Testis (tissue), 3 donors: ENCODE data around the gene ABCC8. TPM values are rescaled to one million over a fixed set of nuclear protein-coding genes. Genes with fewer than 3 reads are reported as not detected.
"Not testable (repeated sequence)": the region's sequence is repeated elsewhere in the genome, so short reads cannot be mapped to it uniquely, and the experiment has no call there.

Source experiments
- DNase-seq: peaks from one replicate; pipeline ENCODE4 v3.0.0-alpha.2; 2019
- H3K27ac ChIP-seq, 2 donors: fragments of 200-600 bp; sonication (generic); one replicate each; pipeline ENCODE4 v1.5.1; 2019
- H3K27me3 ChIP-seq: fragments of 200-600 bp; sonication (generic); one replicate; pipeline ENCODE4 v1.5.1; 2019
- H3K36me3 ChIP-seq: fragments of 200-600 bp; sonication (generic); one replicate; pipeline ENCODE4 v1.5.1; 2017; ENCODE audit warnings: low read depth; ENCODE audit errors: missing control alignments
- H3K4me1 ChIP-seq: fragments of 200-600 bp; sonication (generic); one replicate; pipeline ENCODE4 v1.5.1; 2019
- H3K4me3 ChIP-seq, 2 donors: fragments of 200-600 bp; sonication (generic); one replicate each; pipeline ENCODE4 v1.5.1; 2017 to 2019
- H3K9me3 ChIP-seq: fragments of 200-600 bp; sonication (generic); one replicate; pipeline ENCODE4 v1.5.1; 2017
- CTCF ChIP-seq, 3 experiments: fragments of 450-650 bp in 2 of 3; fragments of 200-600 bp in 1 of 3; sonication (generic) in 1 of 3; IDR thresholded peaks; one replicate each; pipeline ENCODE4 v1.5.1; 2016 to 2019; ENCODE audit warnings: antibody characterized with exemption in 3 of 3, mild to moderate bottlenecking in 2 of 3, moderate library complexity in 1 of 3
- POLR2A ChIP-seq: fragments of 450-650 bp; IDR thresholded peaks from one replicate; pipeline ENCODE4 v1.6.1; 2017; ENCODE audit warnings: antibody characterized with exemption, mild to moderate bottlenecking, moderate library complexity
- WGBS, 2 donors: methylation state at CpG; one replicate each; pipeline ENCODE4 v1.1.5; 2018; 5-methylcytosine and 5-hydroxymethylcytosine counted together
- intact Hi-C: fragments of 100-400 bp; cut with DNase I; formaldehyde crosslinking; loops from one replicate; pipeline ENCODE4 v1.15.1; 2023; ENCODE audit warnings: low total_unique reads
- polyA plus RNA-seq: library from polyadenylated mRNA; stranded (reverse); fragments of 350-450 nt; fragmentation: Illumina TruSeq; extraction: RNeasy Lipid Tissue Mini Kit (QIAGEN cat#74804); gene quantifications from one replicate; pipeline ENCODE4 v1.2.3, GENCODE V29; 2014; ENCODE audit warnings: low read depth, low replicate concordance; ENCODE audit not compliant: insufficient read depth
- total RNA-seq, 2 donors: library from RNA; depleted of rRNA; stranded (reverse); fragments of >200 nt; gene quantifications; one replicate each; pipeline ENCODE4 v1.2.3, GENCODE V29; 2016

ABCC8 gene
- total and polyA plus RNA-seq, 3 donors from 2014 or later: 1.5 to 2.2 (median 2.0) TPM

GRCh38 chr11:17431139-17431538 lies 45.5 kb downstream of the ABCC8 start:
- TF ChIP-seq CTCF (IDR thresholded peaks at IDR 0.05) (no peak), POLR2A (no peak)
- H3K27me3 ChIP-seq: no peaks in the 10 kb centered on the region
- no peaks in the 10 kb centered on the region for H3K4me1 ChIP-seq
- DNase-seq: no peak
- no peaks in the 10 kb centered on the region for H3K9me3 ChIP-seq
- no peaks in the 10 kb centered on the region for H3K36me3 ChIP-seq
- intact Hi-C loops: no loop called here
- no peak overlapping the region for H3K4me3 ChIP-seq
- H3K27ac ChIP-seq: no peak overlapping the region
- WGBS, 2 donors: 61 to 65% methylated on average over 8 of the region's 8 CpGs

GRCh38 chr11:17430616-17431015 lies 46.0 kb downstream of the ABCC8 start:
- Histone ChIP-seq H3K4me1 (no peaks in the 10 kb centered on the region), H3K4me3 (no peak overlapping the region), H3K27me3 (no peaks in the 10 kb centered on the region), H3K27ac (no peak overlapping the region), H3K36me3 (no peaks in the 10 kb centered on the region), H3K9me3 (no peaks in the 10 kb centered on the region)
- 91 to 95% methylated on average over 13 of the region's 13 CpGs for WGBS, 2 donors
- intact Hi-C loops: no loop called here
- no peak for DNase-seq
- no peak for TF ChIP-seq POLR2A
- no peak for TF ChIP-seq CTCF (IDR thresholded peaks at IDR 0.05)

GRCh38 chr11:17428925-17429324 lies 47.7 kb downstream of the ABCC8 start:
- no peak for TF ChIP-seq CTCF (IDR thresholded peaks at IDR 0.05)
- TF ChIP-seq POLR2A: no peak
- H3K36me3 ChIP-seq: no peaks in the 10 kb centered on the region
- intact Hi-C loops: no loop called here
- no peaks in the 10 kb centered on the region for H3K4me1 ChIP-seq
- no peak overlapping the region for H3K27ac ChIP-seq
- no peaks in the 10 kb centered on the region for H3K9me3 ChIP-seq
- WGBS, 2 donors: 83 to 94% methylated on average over 3 of the region's 3 CpGs
- no peaks in the 10 kb centered on the region for H3K27me3 ChIP-seq
- no peak for DNase-seq
- no peak overlapping the region for H3K4me3 ChIP-seq

- no peaks in the 10 kb centered on the region for H3K27me3 ChIP-seq
- no peaks in the 10 kb centered on the region for H3K9me3 ChIP-seq
- H3K4me1 ChIP-seq: no peaks in the 10 kb centered on the region
- H3K36me3 ChIP-seq: no peaks in the 10 kb centered on the region
- intact Hi-C loops: no loop called here
- TF ChIP-seq POLR2A (no peak), CTCF (IDR thresholded peaks at IDR 0.05) (no peak)
- no peak overlapping the region for H3K4me3 ChIP-seq
- no peak overlapping the region for H3K27ac ChIP-seq
- DNase-seq: no peak
- 93 to 97% methylated on average over 8 to 9 of the region's 11 CpGs for WGBS, 2 donors
These were observed 48.4 kb downstream of the ABCC8 start for GRCh38 chr11:17428261-17428660.

GRCh38 chr11:17426233-17426632 lies 50.4 kb downstream of the ABCC8 start:
- H3K36me3 ChIP-seq, H3K4me1 ChIP-seq, H3K27ac ChIP-seq, DNase-seq, intact Hi-C loops, H3K9me3 ChIP-seq, H3K27me3 ChIP-seq, H3K4me3 ChIP-seq: not testable (repeated sequence)
- 77 to 80% methylated on average over 5 of the region's 5 CpGs for WGBS, 2 donors
